NCI-H187 (cell line): ENCODE results near the gene ATP6AP1.
"Not testable (repeated sequence)": the region's sequence is repeated elsewhere in the genome, so short reads cannot be mapped to it uniquely, and the experiment has no call there.

Experiments used
- DNase-seq, 2 experiments: peaks; one replicate each; lab custom pipeline; 2025; lab: John Stamatoyannopoulos, UW

The ATP6AP1 gene

GRCh38 chrX:154428176-154429171 is at the start of gene ATP6AP1:
ATP6AP1 (plus strand) TSS chrX:154428677; CDS start chrX:154428693, 16 bp downstream.
- DNase-seq, result peak; percentile 93 to 98

GRCh38 chrX:154378799-154379568 is 49.5 kb upstream of the ATP6AP1 start, which contains the start of gene EMD:
EMD (plus strand) TSS chrX:154379295; CDS start chrX:154379485, 190 bp downstream.
- DNase-seq, result peak; percentile 100

GRCh38 chrX:154379569-154379951 is 48.9 kb upstream of the ATP6AP1 start:
- DNase-seq, result no peak

- DNase-seq, result no peak
Observed at GRCh38 chrX:154380153-154380552, 48.3 kb upstream of the ATP6AP1 start.

GRCh38 chrX:154380787-154381186 is 47.7 kb upstream of the ATP6AP1 start:
- DNase-seq, result no peak

- no peak for DNase-seq
Observed at GRCh38 chrX:154381271-154381670, 47.2 kb upstream of the ATP6AP1 start.

- no peak for DNase-seq
Observed at GRCh38 chrX:154382483-154383069, 45.9 kb upstream of the ATP6AP1 start.

GRCh38 chrX:154383359-154384283 is 44.9 kb upstream of the ATP6AP1 start:
- DNase-seq, result no peak

- DNase-seq, result no peak
Observed at GRCh38 chrX:154384284-154384892, 44.1 kb upstream of the ATP6AP1 start.

GRCh38 chrX:154388094-154388493 is 40.4 kb upstream of the ATP6AP1 start:
- DNase-seq, result not testable (repeated sequence)

- not testable (repeated sequence) for DNase-seq
Observed at GRCh38 chrX:154388649-154389048, 39.8 kb upstream of the ATP6AP1 start.

GRCh38 chrX:154389812-154390747 is 38.4 kb upstream of the ATP6AP1 start:
- DNase-seq, result not testable (repeated sequence)

- not testable (repeated sequence) for DNase-seq
Observed at GRCh38 chrX:154396363-154396762, 32.1 kb upstream of the ATP6AP1 start.

- DNase-seq, result peak in 1 of 2 experiments; percentile 36
Observed at GRCh38 chrX:154396973-154397887, 31.2 kb upstream of the ATP6AP1 start.

- DNase-seq, result peak; percentile 97
Observed at GRCh38 chrX:154397888-154398667, 30.4 kb upstream of the ATP6AP1 start, which contains the start of gene RPL10. RPL10 (plus strand) TSS chrX:154398377; CDS start chrX:154398520, 143 bp downstream.

GRCh38 chrX:154398668-154399526 is 29.6 kb upstream of the ATP6AP1 start:
- peak; percentile 61 to 74 for DNase-seq
